ENCODE measurements around the gene PYY.

DNA sequence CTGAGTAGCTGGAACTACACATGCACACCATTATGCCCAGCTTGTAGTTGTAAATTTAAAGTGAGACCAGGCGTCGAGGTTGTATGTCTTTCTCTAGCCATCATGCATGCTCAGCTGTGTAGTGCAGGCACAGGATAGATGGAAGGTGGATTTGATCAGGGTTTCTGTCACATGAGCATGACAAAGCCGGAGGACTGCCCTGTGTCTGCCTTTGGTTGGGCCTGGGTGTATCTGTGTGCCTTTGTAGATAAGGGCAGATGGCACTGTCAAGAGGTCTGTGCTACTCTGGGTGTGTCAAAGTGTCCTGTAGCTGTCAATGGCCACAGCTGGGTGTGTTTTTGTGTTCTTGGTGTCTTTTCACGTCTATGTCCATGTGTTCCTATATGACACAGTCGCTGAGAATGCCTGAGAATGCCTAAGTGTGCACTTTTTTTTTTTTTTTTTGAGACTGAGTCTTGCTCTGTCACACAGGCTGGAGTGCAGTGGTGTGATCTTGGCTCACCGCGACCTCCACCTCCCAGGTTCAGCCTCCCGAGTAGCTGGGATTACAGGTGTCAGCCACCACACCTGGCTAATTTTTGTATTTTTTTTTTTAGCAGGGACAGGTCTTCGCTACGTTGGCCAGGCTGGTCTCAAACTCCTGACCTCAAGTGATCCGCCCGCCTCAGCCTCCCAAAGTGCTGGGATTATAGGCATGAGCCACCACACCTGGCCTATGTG is 46.6 kb upstream of the PYY start:
- no peak for TF ChIP-seq GATA2 (IDR thresholded peaks at IDR 0.05; ENCODE audit: low read depth, low read length)
- TF ChIP-seq GATA3 (IDR thresholded peaks at IDR 0.05; ENCODE audit: low read depth, low read length), result no peak
